SH-SY5Y (cell line): Measurements from ENCODE around the gene FOXA3.

Source experiments
- GATA2 ChIP-seq: IDR thresholded peaks from 2 replicates; pipeline ENCODE4 v1.6.1; 2011; ENCODE audit warnings: mild to moderate bottlenecking, low read depth, low read length
- GATA3 ChIP-seq: IDR thresholded peaks from 2 replicates; pipeline ENCODE4 v1.6.1; 2011; ENCODE audit warnings: low read depth, mild to moderate bottlenecking, low read length, moderate library complexity

GRCh38 chr19:45852145-45852750 is 11.9 kb upstream of the FOXA3 start:
- TF ChIP-seq GATA3 (no peak), GATA2 (no peak)
